GM19455 (cell line): ENCODE data around the gene SETD6.

Experiments used
- ATAC-seq: cut with Tn5 transposase; IDR thresholded peaks from one replicate; pipeline ENCODE4 v1.9.1; 2021; ENCODE audit not compliant: unreplicated experiment

Gene SETD6

DNA sequence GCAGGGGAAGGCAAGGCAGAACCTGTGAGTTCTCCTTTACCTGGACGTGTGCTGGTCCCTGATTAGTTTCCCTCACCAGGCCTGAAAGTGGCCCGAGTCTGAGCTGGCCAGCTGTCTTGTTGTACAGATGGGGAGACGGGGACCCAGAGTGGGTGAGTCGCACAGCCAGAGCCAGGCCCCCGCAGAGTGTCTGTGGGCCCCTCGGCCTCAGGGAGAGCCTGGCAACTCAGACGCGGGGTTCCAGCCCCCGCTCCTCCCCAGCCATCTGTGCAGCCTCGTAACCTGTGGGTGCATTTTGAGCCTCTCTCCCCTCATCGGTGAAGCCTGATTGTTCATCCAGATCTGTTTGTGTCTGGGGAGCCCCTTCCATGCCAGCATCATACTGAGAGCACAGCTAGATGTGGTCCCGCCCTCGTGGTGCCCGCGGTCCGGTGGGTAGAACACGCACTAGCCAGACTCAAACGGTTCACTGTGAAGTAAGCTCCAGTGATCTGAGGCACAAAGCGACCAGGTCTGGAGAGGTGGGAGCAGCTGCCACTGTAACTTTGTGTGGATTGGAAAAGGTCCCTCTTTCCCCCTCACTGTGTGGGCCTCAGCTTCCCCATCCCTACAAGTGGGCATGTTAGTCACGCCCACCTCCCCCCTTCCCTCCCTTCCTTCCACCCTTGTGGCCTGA lies 21.4 kb upstream of the SETD6 start:
- no peak for ATAC-seq

GRCh38 chr16:58494981-58495520 lies 20.3 kb upstream of the SETD6 start:
- no peak for ATAC-seq

- no peak for ATAC-seq
Observed at GRCh38 chr16:58495521-58496331, 19.6 kb upstream of the SETD6 start.

DNA sequence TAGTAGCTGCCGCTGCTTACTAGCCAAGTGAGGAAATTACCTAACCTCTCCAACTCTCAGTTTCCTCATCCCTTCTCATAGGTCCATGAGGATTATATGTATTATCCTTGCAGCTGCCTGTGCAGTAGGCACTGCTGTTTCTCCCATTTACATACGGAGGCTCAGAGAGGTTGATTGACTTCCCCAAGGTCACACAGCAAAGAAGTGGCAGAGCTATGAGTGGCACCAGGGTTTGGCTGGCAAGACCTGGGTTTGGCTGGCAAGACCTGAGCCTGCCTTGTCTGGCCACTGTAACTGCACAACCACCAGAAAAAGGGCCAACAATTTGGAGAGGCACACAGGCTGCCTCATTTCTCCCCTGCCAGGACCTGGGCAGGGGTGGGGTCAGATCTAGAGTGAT lies 17.8 kb upstream of the SETD6 start:
- no peak for ATAC-seq

- no peak for ATAC-seq
Observed at GRCh38 chr16:58497935-58498334, 17.4 kb upstream of the SETD6 start.

DNA sequence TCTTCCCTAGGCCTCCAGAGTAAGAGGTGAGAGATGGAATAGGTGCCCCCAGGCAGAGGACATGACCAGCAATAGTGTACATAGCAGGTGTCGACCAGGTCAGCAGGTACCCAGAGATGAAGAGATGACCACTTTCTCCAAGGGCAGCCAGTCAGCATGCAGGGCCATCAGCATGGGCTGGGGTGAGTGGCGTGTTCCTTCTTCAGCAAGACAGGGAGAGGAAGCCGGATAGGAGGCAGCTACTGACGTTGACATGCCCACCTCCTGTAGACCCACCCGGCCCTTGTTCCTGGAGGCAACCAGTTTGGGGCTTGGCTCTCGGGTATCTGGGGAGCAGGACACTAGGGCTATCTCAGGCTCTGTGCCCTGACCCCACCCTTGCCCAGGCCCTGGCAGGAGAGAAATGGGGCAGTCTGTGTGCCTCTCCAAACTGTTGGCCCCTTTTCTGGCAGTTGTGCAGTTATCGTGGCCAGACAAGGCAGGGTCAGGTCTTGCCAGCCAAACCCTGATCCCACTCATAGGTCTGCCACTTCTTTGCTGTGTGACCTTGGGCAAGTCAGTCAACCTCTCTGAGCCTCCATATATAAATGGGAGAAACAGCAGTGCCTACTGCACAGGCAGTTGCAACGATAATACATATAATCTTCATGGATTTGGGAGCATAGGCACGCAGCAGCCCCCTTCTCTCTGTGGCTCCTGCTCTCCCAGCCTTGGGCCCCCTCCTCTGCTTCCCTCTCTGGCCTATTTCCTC lies 16.8 kb upstream of the SETD6 start:
- no peak for ATAC-seq

GRCh38 chr16:58499092-58499511 lies 16.2 kb upstream of the SETD6 start:
- no peak for ATAC-seq

- ATAC-seq, result peak; percentile 52
Observed at GRCh38 chr16:58499615-58500351, 15.5 kb upstream of the SETD6 start, which contains the start of gene NDRG4. TSS of gene NDRG4 (plus strand) at chr16:58500143. CDS start at chr16:58500249, 106 bp downstream.

- ATAC-seq, result no peak
Observed at GRCh38 chr16:58500430-58501241, 14.7 kb upstream of the SETD6 start.

DNA sequence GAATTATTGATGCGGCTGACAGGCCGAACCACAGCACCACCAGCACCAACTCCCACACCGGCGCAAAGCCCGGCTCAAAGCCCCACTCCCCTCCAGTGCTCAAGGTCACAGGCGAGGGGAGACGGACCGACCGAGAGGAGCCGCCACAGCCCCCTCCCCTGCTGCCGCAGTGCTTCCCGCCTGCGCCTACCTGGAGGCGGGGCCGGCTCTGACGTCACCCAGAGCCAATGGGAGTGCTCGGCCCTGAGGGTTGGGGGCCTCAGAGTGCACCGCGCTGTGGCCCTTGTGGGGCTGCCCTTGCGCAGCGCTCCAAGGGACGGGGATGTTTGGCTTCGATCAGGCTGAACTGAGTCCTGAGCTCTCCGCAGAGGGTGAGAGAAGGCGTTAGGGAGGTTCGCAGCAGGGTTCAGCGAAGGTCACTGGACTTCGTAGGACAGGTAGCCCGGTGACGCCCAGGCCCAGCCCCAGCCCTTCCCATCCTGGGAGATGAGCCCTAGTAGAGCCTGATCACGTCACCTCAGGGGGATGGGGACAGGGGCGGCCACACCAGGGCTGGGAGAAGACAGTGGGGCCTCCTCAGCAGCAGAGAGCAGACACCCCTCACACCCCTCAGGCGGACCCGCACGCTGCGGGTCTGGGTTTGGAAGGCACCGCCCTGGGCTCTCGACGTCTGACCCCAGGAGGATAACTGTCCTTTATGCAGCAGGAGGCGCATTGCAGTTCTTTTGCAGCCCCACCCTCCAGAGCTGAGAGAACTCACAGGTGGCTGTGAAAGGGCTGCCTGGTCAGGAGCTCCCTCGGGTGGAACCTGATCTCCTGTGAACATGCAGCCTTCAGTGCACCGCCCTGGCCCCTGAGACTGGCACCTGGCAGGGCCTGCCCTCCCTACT lies 13.8 kb upstream of the SETD6 start:
- no peak for ATAC-seq

- no peak for ATAC-seq
Observed at GRCh38 chr16:58502217-58502921, 12.9 kb upstream of the SETD6 start.

- ATAC-seq, result no peak
Observed at GRCh38 chr16:58503166-58503862, 12.0 kb upstream of the SETD6 start.

DNA sequence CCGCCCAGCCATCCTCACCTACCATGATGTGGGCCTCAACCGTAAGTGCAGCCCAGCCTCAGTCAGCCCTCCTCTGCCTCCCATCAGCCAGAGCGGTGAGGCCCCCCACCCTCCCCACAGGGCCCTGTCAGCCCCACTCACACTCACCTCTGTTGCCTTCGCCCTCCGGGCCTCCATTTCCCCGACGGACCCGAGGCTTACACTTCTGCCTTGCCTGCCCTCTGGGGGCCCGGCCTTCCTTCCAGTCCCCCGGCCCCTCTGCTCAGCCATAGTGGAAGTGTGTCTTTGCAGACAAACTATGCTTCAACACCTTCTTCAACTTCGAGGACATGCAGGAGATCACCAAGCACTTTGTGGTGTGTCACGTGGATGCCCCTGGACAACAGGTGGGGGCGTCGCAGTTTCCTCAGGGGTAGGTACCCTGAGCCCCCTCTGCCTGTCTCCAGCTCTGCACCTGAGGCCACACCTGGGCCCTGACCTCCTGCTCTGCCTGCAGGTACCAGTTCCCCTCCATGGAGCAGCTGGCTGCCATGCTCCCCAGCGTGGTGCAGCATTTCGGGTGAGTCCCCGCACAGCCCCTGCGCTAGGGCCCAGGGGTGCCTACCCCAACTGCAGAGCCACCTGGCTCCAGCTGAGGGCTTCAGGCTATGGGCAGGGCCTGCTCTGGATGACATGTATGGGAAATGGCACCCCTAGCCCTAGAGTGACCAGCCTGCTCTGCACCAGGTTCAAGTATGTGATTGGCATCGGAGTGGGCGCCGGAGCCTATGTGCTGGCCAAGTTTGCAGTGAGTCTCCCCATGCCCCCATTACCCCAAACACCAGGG lies 11.2 kb upstream of the SETD6 start:
- ATAC-seq, result no peak

GRCh38 chr16:58506241-58507194 lies 8.8 kb upstream of the SETD6 start:
- ATAC-seq, result no peak

GRCh38 chr16:58507195-58507962 lies 7.9 kb upstream of the SETD6 start:
- no peak for ATAC-seq
